Pancreas (tissue), 10 donors: ENCODE data around the gene CYP4F3. TPM values are rescaled to one million over a fixed set of nuclear protein-coding genes. Genes with fewer than 3 reads are reported as not detected.
"Not testable (repeated sequence)": the region's sequence is repeated elsewhere in the genome, so short reads cannot be mapped to it uniquely, and the experiment has no call there.

Source experiments
- ATAC-seq, 4 donors: fragments of 200-7000 bp; cut with Tn5 transposase; one replicate each; pipeline versions ENCODE4 v1.8.0 to v1.9.1; 2020; ENCODE audit warnings: mild to moderate bottlenecking in 4 of 4, moderate library complexity in 4 of 4
- DNase-seq, 6 donors: peaks; one replicate each; pipeline ENCODE4 v3.0.0-alpha.2; 2020
- FAIRE-seq: peaks from 2 replicates; lab custom pipeline; 2012; peaks lifted over from hg19 to GRCh38; lab: Jason Lieb, UNC
- H3K27ac ChIP-seq, 4 donors: fragments of 200-600 bp; sonication (generic); 1 replicate in 3 of 4; 2 replicates in 1 of 4; pipeline versions ENCODE4 v1.5.0 to v1.8.0; 2020
- H3K27me3 ChIP-seq, 4 donors: fragments of 200-600 bp; one replicate each; pipeline ENCODE4 v1.8.0; 2021
- H3K36me3 ChIP-seq, 3 donors: fragments of 200-600 bp; sonication (generic) in 1 of 3; one replicate each; pipeline versions ENCODE4 v1.5.0 to v1.8.0; 2020 to 2021
- H3K4me1 ChIP-seq, 3 donors: fragments of 200-600 bp; one replicate each; pipeline ENCODE4 v1.8.0; 2021
- H3K4me3 ChIP-seq, 4 donors: fragments of 200-600 bp; sonication (generic) in 2 of 4; one replicate each; pipeline versions ENCODE4 v1.5.0 to v1.8.0; 2020 to 2021
- H3K9me3 ChIP-seq, 4 donors: fragments of 200-600 bp; one replicate each; pipeline ENCODE4 v1.8.0; 2021
- WGBS, 2 donors: extraction: QIAGEN DNeasy Blood & Tissue Kit; methylation state at CpG; one replicate each; pipeline ENCODE4 v1.1.7; 2013; 5-methylcytosine and 5-hydroxymethylcytosine counted together
- intact Hi-C, 3 donors: fragments of 100-400 bp; cut with DNase I; formaldehyde crosslinking; loops; one replicate each; pipeline versions ENCODE4 v1.11.1 to v1.14.2; 2022
- polyA plus RNA-seq, 2 donors: library from polyadenylated mRNA; stranded (reverse); fragments of 200-250 nt; gene quantifications; one replicate each; pipeline ENCODE4 v1.2.3, GENCODE V29; 2013
- total RNA-seq, 6 donors: library from RNA; stranded (reverse); fragmentation: NEBNext Ultra II Directional in 4 of 6; extraction: Animal tissue kit (Norgen Biotek cat#: 25700) in 4 of 6; gene quantifications; one replicate each; pipeline versions ENCODE4 v1.2.1 to v1.2.4, GENCODE V29; 2021 to 2023
- TF ChIP-seq, protein P1 (sequence below), 4 donors: fragments of 200-600 bp; sonication (generic) in 3 of 4; IDR thresholded peaks; one replicate each; pipeline versions ENCODE4 v1.5.0 to v1.8.0; 2021; ENCODE audit warnings: antibody characterized with exemption in 4 of 4
- donor health status: healthy with polysubstance abuse.
- donor health status: DM: no; HTN: no; CAD: no; lungs with moderate emphysema.
- donor health status: DM: no; HTN: no; CAD: no.
- donor health status: control.
- donor health status: control.
- donor health status: Bipolar disorder and iron deficiency.
- donor health status: DM: yes; HTN: yes; CAD: no.
- donor health status: DM: no; HTN: no; CAD: no.
- donor health status: DM: no; HTN: no; CAD: no.
- donor health status: DM: yes; HTN: yes; CAD: no.

CYP4F3 gene
- total and polyA plus RNA-seq, 8 donors, result 0.23 to 1.8 (median 0.47) TPM

- no peak for FAIRE-seq
- no peaks in the 10 kb centered on the region for H3K36me3 ChIP-seq
- intact Hi-C loops, result no loop called here
- H3K4me1 ChIP-seq, result no peaks in the 10 kb centered on the region
- WGBS, 2 donors, result 32 to 36% methylated on average over 9 of the region's 9 CpGs
- no peak overlapping the region for H3K4me3 ChIP-seq
- ATAC-seq, result peak in 3 of 4 donors; percentile 45 to 57 (median 51)
- peak in 1 of 6 donors; percentile 55 for DNase-seq
- H3K27ac ChIP-seq, result no peak overlapping the region
- H3K9me3 ChIP-seq, result no peaks in the 10 kb centered on the region
- no peaks in the 10 kb centered on the region for H3K27me3 ChIP-seq
- TF ChIP-seq, protein P1, sequence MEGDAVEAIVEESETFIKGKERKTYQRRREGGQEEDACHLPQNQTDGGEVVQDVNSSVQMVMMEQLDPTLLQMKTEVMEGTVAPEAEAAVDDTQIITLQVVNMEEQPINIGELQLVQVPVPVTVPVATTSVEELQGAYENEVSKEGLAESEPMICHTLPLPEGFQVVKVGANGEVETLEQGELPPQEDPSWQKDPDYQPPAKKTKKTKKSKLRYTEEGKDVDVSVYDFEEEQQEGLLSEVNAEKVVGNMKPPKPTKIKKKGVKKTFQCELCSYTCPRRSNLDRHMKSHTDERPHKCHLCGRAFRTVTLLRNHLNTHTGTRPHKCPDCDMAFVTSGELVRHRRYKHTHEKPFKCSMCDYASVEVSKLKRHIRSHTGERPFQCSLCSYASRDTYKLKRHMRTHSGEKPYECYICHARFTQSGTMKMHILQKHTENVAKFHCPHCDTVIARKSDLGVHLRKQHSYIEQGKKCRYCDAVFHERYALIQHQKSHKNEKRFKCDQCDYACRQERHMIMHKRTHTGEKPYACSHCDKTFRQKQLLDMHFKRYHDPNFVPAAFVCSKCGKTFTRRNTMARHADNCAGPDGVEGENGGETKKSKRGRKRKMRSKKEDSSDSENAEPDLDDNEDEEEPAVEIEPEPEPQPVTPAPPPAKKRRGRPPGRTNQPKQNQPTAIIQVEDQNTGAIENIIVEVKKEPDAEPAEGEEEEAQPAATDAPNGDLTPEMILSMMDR (IDR thresholded peaks at IDR 0.05), result no peak
Observed at GRCh38 chr19:15673176-15673654, 32.5 kb downstream of the CYP4F3 start.

- no peaks in the 10 kb centered on the region for H3K27me3 ChIP-seq
- WGBS, 2 donors, result 38 to 47% methylated on average over 2 to 3 of the region's 3 CpGs
- intact Hi-C loops, result no loop called here
- no peaks in the 10 kb centered on the region for H3K9me3 ChIP-seq
- no peak overlapping the region for H3K4me3 ChIP-seq
- FAIRE-seq (no peak), DNase-seq (no peak), ATAC-seq (no peak)
- H3K36me3 ChIP-seq, result no peaks in the 10 kb centered on the region
- no peak overlapping the region for H3K27ac ChIP-seq
- H3K4me1 ChIP-seq, result no peaks in the 10 kb centered on the region
- TF ChIP-seq, protein P1 (IDR thresholded peaks at IDR 0.05), result no peak
Observed at GRCh38 chr19:15675560-15675959, 34.9 kb downstream of the CYP4F3 start.

GRCh38 chr19:15679089-15679488, 38.4 kb downstream of the CYP4F3 start:
- H3K4me1 ChIP-seq, result no peaks in the 10 kb centered on the region
- TF ChIP-seq, protein P1 (IDR thresholded peaks at IDR 0.05), result no peak
- no peaks in the 10 kb centered on the region for H3K9me3 ChIP-seq
- intact Hi-C loops, result no loop called here
- H3K36me3 ChIP-seq, result no peaks in the 10 kb centered on the region
- no peak overlapping the region for H3K27ac ChIP-seq
- no peaks in the 10 kb centered on the region for H3K27me3 ChIP-seq
- no peak for DNase-seq
- H3K4me3 ChIP-seq, result no peak overlapping the region
- no peak for FAIRE-seq
- WGBS, 2 donors, result 7 to 11% methylated on average over 4 of the region's 4 CpGs
- no peak for ATAC-seq

GRCh38 chr19:15679865-15680264, 39.2 kb downstream of the CYP4F3 start:
- H3K36me3 ChIP-seq, ATAC-seq, H3K9me3 ChIP-seq, H3K27ac ChIP-seq, FAIRE-seq, H3K4me3 ChIP-seq, intact Hi-C loops, H3K27me3 ChIP-seq, H3K4me1 ChIP-seq, DNase-seq: not testable (repeated sequence)
- WGBS, 2 donors, result 29 to 46% methylated on average over 4 of the region's 4 CpGs

DNA sequence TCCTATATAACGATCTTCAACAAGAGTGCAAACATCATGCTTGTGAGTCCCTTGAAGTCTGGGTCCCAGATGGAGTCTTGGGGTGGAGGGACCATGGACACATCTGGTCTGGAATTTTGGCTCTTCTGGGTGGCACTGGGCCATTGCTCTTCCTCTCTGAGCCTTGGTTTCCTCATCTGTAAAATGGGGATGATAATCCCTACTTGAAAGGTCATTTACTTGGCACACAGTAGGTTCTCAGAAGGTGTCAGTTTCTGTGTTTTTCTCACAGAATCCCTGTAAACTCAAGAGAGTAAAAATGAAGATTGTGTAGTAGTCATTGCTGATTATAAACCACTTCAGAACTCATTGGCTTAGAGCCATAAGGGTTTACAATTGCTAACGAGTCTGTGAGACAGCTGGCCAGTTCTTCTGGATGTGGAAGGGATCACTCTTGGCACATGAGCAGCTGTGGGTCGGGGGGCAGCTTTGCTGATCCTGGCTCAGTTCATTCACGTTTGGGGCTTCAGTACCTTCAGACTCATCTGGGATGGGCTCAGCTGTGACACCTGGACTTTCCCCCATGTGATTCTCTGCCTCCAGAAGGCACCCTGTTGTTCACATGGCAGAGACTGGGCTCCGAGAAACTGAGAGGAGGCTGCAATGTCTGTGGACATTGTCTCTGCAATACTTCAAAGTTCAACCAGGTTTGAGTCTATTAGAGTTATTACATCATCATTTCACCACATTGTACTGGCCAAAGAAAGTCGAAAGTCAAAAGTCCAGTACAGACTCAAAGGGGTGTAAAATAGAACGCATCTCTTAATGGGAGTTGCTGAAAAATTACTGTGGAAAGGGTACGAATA, 40.0 kb downstream of the CYP4F3 start:
- TF ChIP-seq, protein P1 (IDR thresholded peaks at IDR 0.05), result no peak
- intact Hi-C loops, result no loop called here
- WGBS, 2 donors, result 34 to 42% methylated on average over 8 of the region's 8 CpGs
- no peak for ATAC-seq
- Histone ChIP-seq H3K4me3 (no peak overlapping the region), H3K36me3 (no peaks in the 10 kb centered on the region), H3K9me3 (no peaks in the 10 kb centered on the region), H3K27ac (no peak overlapping the region), H3K4me1 (no peaks in the 10 kb centered on the region), H3K27me3 (no peaks in the 10 kb centered on the region)
- no peak for FAIRE-seq
- no peak for DNase-seq
